Measurements from ENCODE around the gene GRIA1.

The GRIA1 gene

DNA sequence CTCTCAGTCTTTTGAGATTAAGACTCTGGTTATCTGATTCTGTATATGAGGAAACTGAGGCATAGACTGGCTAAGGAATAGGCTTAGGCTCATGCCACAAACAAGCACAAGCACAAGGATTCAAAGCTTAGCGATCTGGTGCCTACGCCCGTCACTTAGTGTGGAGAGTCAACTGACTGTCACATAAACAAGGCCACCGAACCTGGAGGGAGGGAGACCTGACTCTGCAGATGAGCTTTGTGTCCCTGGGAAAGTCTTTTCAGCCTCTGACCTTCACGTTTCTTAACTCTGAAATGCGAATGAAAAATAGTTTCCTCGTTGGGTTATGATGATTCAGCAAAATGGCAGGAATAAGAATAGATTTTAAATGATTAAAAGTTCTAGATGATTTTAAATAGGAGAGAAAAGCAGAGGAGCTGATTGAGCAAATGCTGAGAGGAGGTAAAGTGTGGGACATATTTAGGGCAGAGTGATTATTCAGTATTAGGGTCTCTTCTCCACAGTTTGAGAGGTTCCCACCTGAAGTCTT, 135.4 kb downstream of the GRIA1 start:
- Histone ChIP-seq H3K4me2 (ENCODE audit: low read length) (no peak overlapping the region), H3K36me3 (replicated peaks; ENCODE audit: low read depth, low read length) (no peaks in the 10 kb centered on the region), H3K9ac (ENCODE audit: low read length) (no peak overlapping the region), H3K9me3 (ENCODE audit: insufficient read depth, low read length) (no peaks in the 10 kb centered on the region), H3K27ac (ENCODE audit: low read length) (no peak overlapping the region), H2AFZ (ENCODE audit: low read depth, low read length) (no peak overlapping the region), H3K4me3 (ENCODE audit: low read length) (no peak overlapping the region), H4K20me1 (ENCODE audit: insufficient read depth, low read length) (no peaks in the 10 kb centered on the region), H3K27me3 (ENCODE audit: low read depth, low read length) (no peaks in the 10 kb centered on the region), H3K4me1 (ENCODE audit: low read length) (no peaks in the 10 kb centered on the region), H3K79me2 (ENCODE audit: low read length) (no peaks in the 10 kb centered on the region)
- TF ChIP-seq, protein P1, sequence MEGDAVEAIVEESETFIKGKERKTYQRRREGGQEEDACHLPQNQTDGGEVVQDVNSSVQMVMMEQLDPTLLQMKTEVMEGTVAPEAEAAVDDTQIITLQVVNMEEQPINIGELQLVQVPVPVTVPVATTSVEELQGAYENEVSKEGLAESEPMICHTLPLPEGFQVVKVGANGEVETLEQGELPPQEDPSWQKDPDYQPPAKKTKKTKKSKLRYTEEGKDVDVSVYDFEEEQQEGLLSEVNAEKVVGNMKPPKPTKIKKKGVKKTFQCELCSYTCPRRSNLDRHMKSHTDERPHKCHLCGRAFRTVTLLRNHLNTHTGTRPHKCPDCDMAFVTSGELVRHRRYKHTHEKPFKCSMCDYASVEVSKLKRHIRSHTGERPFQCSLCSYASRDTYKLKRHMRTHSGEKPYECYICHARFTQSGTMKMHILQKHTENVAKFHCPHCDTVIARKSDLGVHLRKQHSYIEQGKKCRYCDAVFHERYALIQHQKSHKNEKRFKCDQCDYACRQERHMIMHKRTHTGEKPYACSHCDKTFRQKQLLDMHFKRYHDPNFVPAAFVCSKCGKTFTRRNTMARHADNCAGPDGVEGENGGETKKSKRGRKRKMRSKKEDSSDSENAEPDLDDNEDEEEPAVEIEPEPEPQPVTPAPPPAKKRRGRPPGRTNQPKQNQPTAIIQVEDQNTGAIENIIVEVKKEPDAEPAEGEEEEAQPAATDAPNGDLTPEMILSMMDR (IDR thresholded peaks at IDR 0.05; ENCODE audit: low read depth, low read length), result no peak
- TF ChIP-seq EZH2phosphoT487 (IDR thresholded peaks at IDR 0.05; ENCODE audit: low read depth), result no peak

GRCh38 chr5:153626836-153627235, 136.4 kb downstream of the GRIA1 start:
- Histone ChIP-seq H3K9ac (ENCODE audit: low read length) (no peak overlapping the region), H3K79me2 (ENCODE audit: low read length) (no peaks in the 10 kb centered on the region), H3K4me1 (ENCODE audit: low read length) (no peaks in the 10 kb centered on the region), H4K20me1 (ENCODE audit: insufficient read depth, low read length) (no peaks in the 10 kb centered on the region), H3K36me3 (replicated peaks; ENCODE audit: low read depth, low read length) (no peaks in the 10 kb centered on the region), H3K9me3 (ENCODE audit: insufficient read depth, low read length) (no peaks in the 10 kb centered on the region), H2AFZ (ENCODE audit: low read depth, low read length) (no peak overlapping the region), H3K4me3 (ENCODE audit: low read length) (no peak overlapping the region), H3K27me3 (ENCODE audit: low read depth, low read length) (no peaks in the 10 kb centered on the region; the same call in 1 of the 2 replicates), H3K4me2 (ENCODE audit: low read length) (no peak overlapping the region), H3K27ac (ENCODE audit: low read length) (no peak overlapping the region)
- TF ChIP-seq, protein P1 (IDR thresholded peaks at IDR 0.05; ENCODE audit: low read depth, low read length), result no peak
- TF ChIP-seq EZH2phosphoT487 (IDR thresholded peaks at IDR 0.05; ENCODE audit: low read depth), result no peak

DNA sequence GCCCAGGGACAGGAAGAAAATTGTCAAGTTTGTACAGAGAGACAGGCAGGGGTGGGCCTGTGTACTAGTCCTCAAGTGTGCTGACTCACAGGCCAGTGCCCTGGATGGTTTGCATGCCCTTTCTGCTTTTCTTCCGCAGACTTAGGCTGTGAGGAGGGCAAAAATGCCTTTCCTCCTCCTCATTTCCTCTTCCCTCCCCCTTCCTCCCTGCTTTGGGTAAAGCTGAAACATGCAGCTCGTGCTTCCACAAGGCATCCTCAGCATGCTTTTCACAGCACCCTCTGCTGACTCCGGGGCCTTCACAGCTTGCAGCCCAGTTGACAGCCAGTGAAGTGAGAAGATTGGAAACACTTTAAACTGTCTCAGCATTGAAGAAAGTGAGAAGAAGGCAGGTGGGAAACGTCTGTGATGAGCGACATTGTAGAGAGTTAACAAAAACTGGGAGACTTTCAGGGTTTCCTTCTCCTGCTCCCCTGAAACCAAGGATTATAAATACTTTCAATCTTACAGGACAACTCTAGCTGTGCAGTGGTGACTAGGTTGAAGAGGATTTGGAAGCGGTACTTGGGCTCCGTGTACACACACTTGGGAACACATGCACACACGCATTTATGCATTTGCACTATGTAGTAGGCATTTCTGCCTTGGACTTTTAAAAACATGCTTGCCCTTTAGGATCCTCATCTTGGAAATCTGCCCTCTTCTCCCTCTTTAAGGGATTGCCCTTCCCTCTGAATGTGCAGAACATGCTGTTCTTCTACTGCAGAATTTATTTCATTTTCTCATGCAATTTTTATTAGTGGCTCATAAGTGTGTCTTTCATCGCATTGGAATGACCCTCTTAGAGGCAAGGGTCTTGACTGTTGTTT, 138.8 kb downstream of the GRIA1 start:
- no peak overlapping the region for H2AFZ ChIP-seq (ENCODE audit: low read depth, low read length)
- H3K4me2 ChIP-seq (ENCODE audit: low read length), result no peak overlapping the region
- H3K27ac ChIP-seq (ENCODE audit: low read length), result no peak overlapping the region

GRCh38 chr5:153630546-153630945, 140.1 kb downstream of the GRIA1 start:
- H3K4me3 ChIP-seq (ENCODE audit: low read length), result no peak overlapping the region
- no peak overlapping the region for H3K9ac ChIP-seq (ENCODE audit: low read length)
- TF ChIP-seq, protein P1 (IDR thresholded peaks at IDR 0.05; ENCODE audit: low read depth, low read length), result no peak
- TF ChIP-seq EZH2phosphoT487 (IDR thresholded peaks at IDR 0.05; ENCODE audit: low read depth), result no peak
- H3K4me1 ChIP-seq (ENCODE audit: low read length), result no peaks in the 10 kb centered on the region
- H3K79me2 ChIP-seq (ENCODE audit: low read length), result no peaks in the 10 kb centered on the region
- H3K36me3 ChIP-seq (replicated peaks; ENCODE audit: low read depth, low read length), result no peaks in the 10 kb centered on the region
- no peaks in the 10 kb centered on the region for H4K20me1 ChIP-seq (ENCODE audit: insufficient read depth, low read length)
- no peak overlapping the region for H3K27ac ChIP-seq (ENCODE audit: low read length)
- no peak overlapping the region for H2AFZ ChIP-seq (ENCODE audit: low read depth, low read length)
- no peak overlapping the region for H3K4me2 ChIP-seq (ENCODE audit: low read length)
- no peaks in the 10 kb centered on the region for H3K9me3 ChIP-seq (ENCODE audit: insufficient read depth, low read length)
- no peaks in the 10 kb centered on the region; the same call in 1 of the 2 replicates for H3K27me3 ChIP-seq (ENCODE audit: low read depth, low read length)

More for the DNA sequence above, 138.8 kb downstream of the GRIA1 start:
- Histone ChIP-seq H3K79me2 (ENCODE audit: low read length) (no peaks in the 10 kb centered on the region), H4K20me1 (ENCODE audit: insufficient read depth, low read length) (no peaks in the 10 kb centered on the region), H3K9ac (ENCODE audit: low read length) (no peak overlapping the region), H3K36me3 (replicated peaks; ENCODE audit: low read depth, low read length) (no peaks in the 10 kb centered on the region), H3K9me3 (ENCODE audit: insufficient read depth, low read length) (no peaks in the 10 kb centered on the region), H3K4me1 (ENCODE audit: low read length) (no peaks in the 10 kb centered on the region), H3K4me3 (ENCODE audit: low read length) (no peak overlapping the region), H3K27me3 (ENCODE audit: low read depth, low read length) (no peaks in the 10 kb centered on the region; the same call in 1 of the 2 replicates)
- TF ChIP-seq, protein P1 (IDR thresholded peaks at IDR 0.05; ENCODE audit: low read depth, low read length), result no peak
- no peak for TF ChIP-seq EZH2phosphoT487 (IDR thresholded peaks at IDR 0.05; ENCODE audit: low read depth)
